Body of pancreas (tissue), 4 donors: ENCODE data around the gene PTPRN2.

ENCODE experiments used
- POLR2A ChIP-seq, 3 donors: fragments of 450-650 bp; IDR thresholded peaks; one replicate each; pipeline ENCODE4 v1.6.1; 2016; ENCODE audit warnings: antibody characterized with exemption in 3 of 3, mild to moderate bottlenecking in 2 of 3
- TF ChIP-seq, protein P1 (sequence below), 7 experiments: fragments of 450-650 bp in 4 of 7; fragments of 200-600 bp in 3 of 7; sonication (generic) in 3 of 7; IDR thresholded peaks; one replicate each; pipeline ENCODE4 v1.5.1; 2016 to 2019; ENCODE audit warnings: antibody characterized with exemption in 7 of 7

DNA sequence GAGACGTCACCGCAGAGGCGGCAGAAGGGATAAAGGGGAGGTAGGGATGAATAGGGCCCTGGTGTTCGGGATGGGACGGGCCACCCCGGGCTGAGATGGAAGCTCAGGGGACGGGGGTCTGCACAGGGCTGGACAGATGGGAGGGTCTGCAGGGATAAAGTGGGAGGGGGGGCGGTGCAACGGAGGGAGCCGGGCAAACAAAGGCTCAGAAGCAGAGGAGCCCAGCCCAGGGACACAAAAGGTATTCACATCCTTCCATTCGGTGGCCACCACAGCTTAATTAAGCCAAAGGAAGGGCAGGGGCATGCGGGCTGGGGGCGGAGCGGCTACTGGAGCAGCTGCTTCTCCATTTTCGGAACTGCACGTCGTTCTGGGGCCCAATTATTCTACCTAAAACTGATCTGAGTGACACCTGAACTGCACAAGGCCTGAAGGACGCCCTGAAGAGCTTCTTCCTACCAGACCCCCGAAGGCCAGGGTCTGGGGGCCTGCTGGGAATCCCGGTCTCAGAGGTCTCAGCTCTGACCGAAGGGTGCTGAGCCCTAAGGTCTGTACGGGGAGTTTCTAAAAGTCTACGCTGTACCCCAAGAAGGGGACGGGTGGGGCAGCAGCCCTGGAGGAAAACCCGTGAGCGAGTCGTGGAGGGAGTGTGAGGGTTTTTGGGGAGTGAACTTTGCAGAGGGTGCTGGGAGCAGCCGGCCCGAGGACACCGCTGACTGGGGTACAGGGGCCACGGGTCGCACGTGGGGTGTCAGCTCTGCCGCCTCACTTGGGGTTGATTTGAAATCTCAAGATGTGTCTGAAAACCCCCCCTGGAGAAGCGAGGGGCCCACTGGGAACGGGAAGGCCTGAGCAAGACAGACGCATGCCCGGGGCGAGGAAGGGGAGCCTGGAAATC lies 916.0 kb downstream of the PTPRN2 start:
- TF ChIP-seq, protein P1, sequence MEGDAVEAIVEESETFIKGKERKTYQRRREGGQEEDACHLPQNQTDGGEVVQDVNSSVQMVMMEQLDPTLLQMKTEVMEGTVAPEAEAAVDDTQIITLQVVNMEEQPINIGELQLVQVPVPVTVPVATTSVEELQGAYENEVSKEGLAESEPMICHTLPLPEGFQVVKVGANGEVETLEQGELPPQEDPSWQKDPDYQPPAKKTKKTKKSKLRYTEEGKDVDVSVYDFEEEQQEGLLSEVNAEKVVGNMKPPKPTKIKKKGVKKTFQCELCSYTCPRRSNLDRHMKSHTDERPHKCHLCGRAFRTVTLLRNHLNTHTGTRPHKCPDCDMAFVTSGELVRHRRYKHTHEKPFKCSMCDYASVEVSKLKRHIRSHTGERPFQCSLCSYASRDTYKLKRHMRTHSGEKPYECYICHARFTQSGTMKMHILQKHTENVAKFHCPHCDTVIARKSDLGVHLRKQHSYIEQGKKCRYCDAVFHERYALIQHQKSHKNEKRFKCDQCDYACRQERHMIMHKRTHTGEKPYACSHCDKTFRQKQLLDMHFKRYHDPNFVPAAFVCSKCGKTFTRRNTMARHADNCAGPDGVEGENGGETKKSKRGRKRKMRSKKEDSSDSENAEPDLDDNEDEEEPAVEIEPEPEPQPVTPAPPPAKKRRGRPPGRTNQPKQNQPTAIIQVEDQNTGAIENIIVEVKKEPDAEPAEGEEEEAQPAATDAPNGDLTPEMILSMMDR (IDR thresholded peaks at IDR 0.05), result no peak
- TF ChIP-seq POLR2A (IDR thresholded peaks at IDR 0.05), result no peak
